Measurements from ENCODE around the gene FAM118B. TPM values are rescaled to one million over a fixed set of nuclear protein-coding genes. Genes with fewer than 3 reads are reported as not detected.

FAM118B gene
- total and polyA plus RNA-seq, 2 donors (not counting 1 experiment from before 2014, with no cell fraction given), result 21.0 to 30.3 TPM

DNA sequence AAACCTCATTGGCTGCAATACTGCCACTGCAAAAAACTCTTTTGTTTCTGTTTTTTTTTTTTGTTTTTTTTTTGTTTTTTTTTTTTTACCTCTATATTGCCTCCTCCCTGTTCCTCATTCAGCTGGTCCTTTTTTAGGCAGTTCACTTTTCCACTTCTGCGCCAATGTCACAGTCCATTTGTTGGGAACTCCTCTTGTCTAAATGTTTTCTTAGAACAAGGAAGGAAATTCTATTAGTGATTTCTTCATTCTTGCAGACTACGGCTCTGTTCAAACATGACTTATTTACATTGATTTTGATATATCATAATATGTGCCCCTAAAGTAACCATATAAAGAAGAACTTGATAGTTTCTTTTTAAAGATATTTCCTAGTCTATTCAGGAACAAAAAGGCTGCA, 2.9 kb downstream of the FAM118B start:
- Histone ChIP-seq H3K4me3 (replicated peaks in 1 of 4; ENCODE audit: control extremely low read depth in 1 of 4, insufficient read depth in 1 of 4, low read depth in 3 of 4, low read length in 4 of 4) (no peak overlapping the region), H2AFZ (ENCODE audit: low read length) (no peak overlapping the region), H4K20me1 (ENCODE audit: control insufficient read depth, extremely low read depth, insufficient read depth, low read length) (no peaks in the 10 kb centered on the region), H3K4me2 (ENCODE audit: extremely low read depth, insufficient read depth, low read length) (no peak overlapping the region), H3K9ac (ENCODE audit: insufficient read depth, low read length) (no peak overlapping the region), H3K27me3 (ENCODE audit: control insufficient read depth, insufficient read depth, low read length) (no peaks in the 10 kb centered on the region), H3K4me1 (ENCODE audit: control insufficient read depth, extremely low read depth, insufficient read depth, low read length) (no peaks in the 10 kb centered on the region), H3K9me3 (ENCODE audit: control insufficient read depth, insufficient read depth, low read depth, low read length) (no peaks in the 10 kb centered on the region), H3K79me2 (ENCODE audit: control insufficient read depth, insufficient read depth, low read length) (peaks cover 25% of the 10 kb centered on the region), H3K36me3 (ENCODE audit: control insufficient read depth, insufficient read depth, low read length) (no peaks in the 10 kb centered on the region), H3K27ac (ENCODE audit: insufficient read depth, low read length) (no peak overlapping the region)
- no peak for DNase-seq (ENCODE audit: low read depth in 2 of 2)
- no peak for TF ChIP-seq EZH2 (IDR thresholded peaks at IDR 0.05; ENCODE audit: low read length, missing control alignments)
- TF ChIP-seq, protein P1, sequence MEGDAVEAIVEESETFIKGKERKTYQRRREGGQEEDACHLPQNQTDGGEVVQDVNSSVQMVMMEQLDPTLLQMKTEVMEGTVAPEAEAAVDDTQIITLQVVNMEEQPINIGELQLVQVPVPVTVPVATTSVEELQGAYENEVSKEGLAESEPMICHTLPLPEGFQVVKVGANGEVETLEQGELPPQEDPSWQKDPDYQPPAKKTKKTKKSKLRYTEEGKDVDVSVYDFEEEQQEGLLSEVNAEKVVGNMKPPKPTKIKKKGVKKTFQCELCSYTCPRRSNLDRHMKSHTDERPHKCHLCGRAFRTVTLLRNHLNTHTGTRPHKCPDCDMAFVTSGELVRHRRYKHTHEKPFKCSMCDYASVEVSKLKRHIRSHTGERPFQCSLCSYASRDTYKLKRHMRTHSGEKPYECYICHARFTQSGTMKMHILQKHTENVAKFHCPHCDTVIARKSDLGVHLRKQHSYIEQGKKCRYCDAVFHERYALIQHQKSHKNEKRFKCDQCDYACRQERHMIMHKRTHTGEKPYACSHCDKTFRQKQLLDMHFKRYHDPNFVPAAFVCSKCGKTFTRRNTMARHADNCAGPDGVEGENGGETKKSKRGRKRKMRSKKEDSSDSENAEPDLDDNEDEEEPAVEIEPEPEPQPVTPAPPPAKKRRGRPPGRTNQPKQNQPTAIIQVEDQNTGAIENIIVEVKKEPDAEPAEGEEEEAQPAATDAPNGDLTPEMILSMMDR (conservative IDR thresholded peaks at IDR 0.05 in 1 of 2, IDR thresholded peaks at IDR 0.05 in 1 of 2; ENCODE audit: low read depth in 1 of 2, low read length in 2 of 2), result no peak

DNA sequence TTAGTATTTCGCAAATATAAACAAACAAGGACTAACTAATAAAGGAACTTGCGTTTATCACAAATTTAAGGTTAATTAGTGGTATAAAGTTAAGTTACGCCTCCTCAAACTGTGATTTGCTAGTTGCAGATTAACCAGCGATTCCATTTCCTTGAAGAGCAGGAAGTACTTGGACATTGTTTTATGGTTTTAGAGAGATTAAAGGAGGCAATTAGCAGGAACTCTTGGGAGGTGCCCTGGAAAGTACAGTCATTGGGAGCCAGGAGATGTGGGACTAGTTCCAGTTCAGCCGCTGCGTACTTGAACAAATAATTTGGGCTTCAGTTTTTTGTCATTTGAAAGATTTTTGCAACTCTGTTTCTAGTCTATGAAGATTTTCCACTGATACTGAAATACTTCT, 3.3 kb downstream of the FAM118B start:
- no peak for TF ChIP-seq EZH2 (IDR thresholded peaks at IDR 0.05; ENCODE audit: low read length, missing control alignments)
- TF ChIP-seq, protein P1 (conservative IDR thresholded peaks at IDR 0.05 in 1 of 2, IDR thresholded peaks at IDR 0.05 in 1 of 2; ENCODE audit: low read depth in 1 of 2, low read length in 2 of 2), result no peak
- Histone ChIP-seq H3K79me2 (ENCODE audit: control insufficient read depth, insufficient read depth, low read length) (peaks cover 27% of the 10 kb centered on the region), H3K36me3 (ENCODE audit: control insufficient read depth, insufficient read depth, low read length) (no peaks in the 10 kb centered on the region), H3K4me3 (replicated peaks in 1 of 4; ENCODE audit: control extremely low read depth in 1 of 4, insufficient read depth in 1 of 4, low read depth in 3 of 4, low read length in 4 of 4) (no peak overlapping the region), H3K4me2 (ENCODE audit: extremely low read depth, insufficient read depth, low read length) (no peak overlapping the region), H3K9ac (ENCODE audit: insufficient read depth, low read length) (no peak overlapping the region), H3K27me3 (ENCODE audit: control insufficient read depth, insufficient read depth, low read length) (no peaks in the 10 kb centered on the region), H3K9me3 (ENCODE audit: control insufficient read depth, insufficient read depth, low read depth, low read length) (no peaks in the 10 kb centered on the region), H2AFZ (ENCODE audit: low read length) (no peak overlapping the region), H3K4me1 (ENCODE audit: control insufficient read depth, extremely low read depth, insufficient read depth, low read length) (no peaks in the 10 kb centered on the region), H3K27ac (ENCODE audit: insufficient read depth, low read length) (no peak overlapping the region), H4K20me1 (ENCODE audit: control insufficient read depth, extremely low read depth, insufficient read depth, low read length) (no peaks in the 10 kb centered on the region)
- DNase-seq (ENCODE audit: low read depth in 2 of 2), result no peak

DNA sequence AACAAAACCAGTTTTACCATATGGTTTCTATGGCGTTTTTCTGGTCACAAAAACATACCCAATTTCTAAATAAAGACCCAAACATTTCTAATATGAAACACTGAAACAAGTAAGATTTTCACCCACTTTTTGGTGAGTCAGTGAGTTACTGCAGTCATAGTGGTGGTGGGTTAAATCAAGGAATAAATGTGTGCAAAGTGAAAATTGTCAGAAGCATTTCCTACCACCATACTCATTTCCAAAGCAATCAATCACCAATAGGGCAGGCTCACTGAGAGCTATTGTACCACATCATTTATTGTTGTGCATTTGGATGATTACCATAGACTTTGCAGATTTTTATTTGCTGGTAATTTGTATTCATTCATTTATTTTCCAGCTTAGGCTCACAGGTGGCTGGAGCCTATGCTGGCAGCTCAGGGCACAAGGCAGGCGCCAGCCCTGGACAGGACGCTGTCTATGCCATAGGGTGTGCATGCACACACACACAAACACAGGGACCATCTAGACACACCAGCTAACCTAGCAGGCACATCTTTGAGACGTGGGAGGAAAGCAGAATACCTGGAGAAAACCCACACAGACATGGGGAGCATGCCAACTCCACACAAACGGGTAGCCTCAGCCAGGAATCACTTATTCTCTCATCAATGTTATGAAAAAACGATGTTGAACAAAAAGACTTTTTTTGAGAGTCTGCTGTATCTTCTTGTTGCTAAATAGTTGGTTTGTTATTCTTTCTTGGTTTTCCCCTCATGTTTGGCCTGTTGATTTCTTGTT, 5.1 kb downstream of the FAM118B start:
- Histone ChIP-seq H3K27me3 (ENCODE audit: control insufficient read depth, insufficient read depth, low read length) (no peaks in the 10 kb centered on the region), H3K79me2 (ENCODE audit: control insufficient read depth, insufficient read depth, low read length) (peaks cover 26% of the 10 kb centered on the region), H3K4me3 (replicated peaks in 1 of 4; ENCODE audit: control extremely low read depth in 1 of 4, insufficient read depth in 1 of 4, low read depth in 3 of 4, low read length in 4 of 4) (no peak overlapping the region), H3K9ac (ENCODE audit: insufficient read depth, low read length) (no peak overlapping the region), H3K4me1 (ENCODE audit: control insufficient read depth, extremely low read depth, insufficient read depth, low read length) (no peaks in the 10 kb centered on the region), H3K27ac (ENCODE audit: insufficient read depth, low read length) (no peak overlapping the region), H3K4me2 (ENCODE audit: extremely low read depth, insufficient read depth, low read length) (no peak overlapping the region), H2AFZ (ENCODE audit: low read length) (no peak overlapping the region), H3K9me3 (ENCODE audit: control insufficient read depth, insufficient read depth, low read depth, low read length) (no peaks in the 10 kb centered on the region), H3K36me3 (ENCODE audit: control insufficient read depth, insufficient read depth, low read length) (no peaks in the 10 kb centered on the region), H4K20me1 (ENCODE audit: control insufficient read depth, extremely low read depth, insufficient read depth, low read length) (no peaks in the 10 kb centered on the region)
- DNase-seq (ENCODE audit: low read depth in 2 of 2), result no peak
- TF ChIP-seq EZH2 (IDR thresholded peaks at IDR 0.05; ENCODE audit: low read length, missing control alignments), result no peak
- TF ChIP-seq, protein P1 (conservative IDR thresholded peaks at IDR 0.05 in 1 of 2, IDR thresholded peaks at IDR 0.05 in 1 of 2; ENCODE audit: low read depth in 1 of 2, low read length in 2 of 2), result no peak
